Measurements from ENCODE around the gene PRM1. TPM values are rescaled to one million over a fixed set of nuclear protein-coding genes. Genes with fewer than 3 reads are reported as not detected.

The PRM1 gene
- total RNA-seq, 1 experiment from 2014 or later, result not detected

- Histone ChIP-seq H2AFZ (ENCODE audit: low read length) (no peak overlapping the region), H2BK5ac (ENCODE audit: insufficient read length, low read length) (no peak overlapping the region), H3K23ac (ENCODE audit: insufficient read length, low read depth, low read length) (no peak overlapping the region), H3K9ac (ENCODE audit: extremely low read depth, insufficient read length, low read length) (no peak overlapping the region), H3K79me1 (ENCODE audit: insufficient read depth, low read depth, low read length, poor library complexity, severe bottlenecking) (no peaks in the 10 kb centered on the region), H4K91ac (ENCODE audit: insufficient read length, low read depth, low read length) (no peak overlapping the region), H3K4me1 (ENCODE audit: insufficient read depth, low read length) (no peaks in the 10 kb centered on the region), H3K27me3 (ENCODE audit: insufficient read depth, low read length) (no peaks in the 10 kb centered on the region), H3K79me2 (ENCODE audit: insufficient read depth, low read length) (no peaks in the 10 kb centered on the region), H3K4me2 (ENCODE audit: insufficient read depth, insufficient read length, low read length) (no peak overlapping the region), H2BK15ac (ENCODE audit: low read depth, low read length) (no peak overlapping the region), H3K14ac (ENCODE audit: insufficient read depth, low read length) (no peak overlapping the region), H3K18ac (ENCODE audit: insufficient read length, low read depth, low read length) (no peak overlapping the region), H3K4ac (ENCODE audit: low read depth, low read length) (no peak overlapping the region), H3K56ac (ENCODE audit: insufficient read length, low read depth, low read length) (no peak overlapping the region), H2BK120ac (ENCODE audit: low read depth, low read length, poor library complexity, severe bottlenecking) (no peak overlapping the region), H2BK20ac (ENCODE audit: low read depth, low read length, poor library complexity, severe bottlenecking) (no peak overlapping the region), H2BK12ac (ENCODE audit: insufficient read length, low read depth, low read length) (no peak overlapping the region), H3K23me2 (ENCODE audit: insufficient read length, low read depth, low read length, poor library complexity, severe bottlenecking) (no peaks in the 10 kb centered on the region), H4K5ac (ENCODE audit: insufficient read length, low read depth, low read length) (no peak overlapping the region), H4K8ac (replicated peaks; ENCODE audit: insufficient read length, low read depth, low read length) (no peak overlapping the region), H2AK5ac (ENCODE audit: insufficient read length, low read length) (no peak overlapping the region), H3T11ph (ENCODE audit: low read length) (no peak overlapping the region), H3K9me3 (ENCODE audit: control insufficient read depth, low read depth, low read length) (no peaks in the 10 kb centered on the region), H4K20me1 (ENCODE audit: control insufficient read depth, insufficient read depth, insufficient read length) (peaks cover 6% of the 10 kb centered on the region), H3K27ac (ENCODE audit: insufficient read length, low read depth, low read length) (no peak overlapping the region)
- peaks cover 0 to 3% (median 0%) of the 10 kb centered on the region in 3 experiments; a peak in 4 of 7 replicates for H3K36me3 Mint-ChIP-seq (ENCODE audit: insufficient read depth in 1 of 3, low read depth in 3 of 3)
- H3K27ac Mint-ChIP-seq, result no peak overlapping the region
- no peaks in the 10 kb centered on the region for H3K9me3 Mint-ChIP-seq
- H3K4me1 Mint-ChIP-seq, result peaks cover 7 to 8% of the 10 kb centered on the region in 2 experiments; a peak in 2 of 4 replicates
- no peak for DNase-seq
- TF ChIP-seq, protein P1, sequence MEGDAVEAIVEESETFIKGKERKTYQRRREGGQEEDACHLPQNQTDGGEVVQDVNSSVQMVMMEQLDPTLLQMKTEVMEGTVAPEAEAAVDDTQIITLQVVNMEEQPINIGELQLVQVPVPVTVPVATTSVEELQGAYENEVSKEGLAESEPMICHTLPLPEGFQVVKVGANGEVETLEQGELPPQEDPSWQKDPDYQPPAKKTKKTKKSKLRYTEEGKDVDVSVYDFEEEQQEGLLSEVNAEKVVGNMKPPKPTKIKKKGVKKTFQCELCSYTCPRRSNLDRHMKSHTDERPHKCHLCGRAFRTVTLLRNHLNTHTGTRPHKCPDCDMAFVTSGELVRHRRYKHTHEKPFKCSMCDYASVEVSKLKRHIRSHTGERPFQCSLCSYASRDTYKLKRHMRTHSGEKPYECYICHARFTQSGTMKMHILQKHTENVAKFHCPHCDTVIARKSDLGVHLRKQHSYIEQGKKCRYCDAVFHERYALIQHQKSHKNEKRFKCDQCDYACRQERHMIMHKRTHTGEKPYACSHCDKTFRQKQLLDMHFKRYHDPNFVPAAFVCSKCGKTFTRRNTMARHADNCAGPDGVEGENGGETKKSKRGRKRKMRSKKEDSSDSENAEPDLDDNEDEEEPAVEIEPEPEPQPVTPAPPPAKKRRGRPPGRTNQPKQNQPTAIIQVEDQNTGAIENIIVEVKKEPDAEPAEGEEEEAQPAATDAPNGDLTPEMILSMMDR (conservative IDR thresholded peaks at IDR 0.05), result no peak
- H3K4me3 Mint-ChIP-seq, result no peak overlapping the region
- peaks cover 1% of the 10 kb centered on the region; the same call in 1 of the 2 replicates for H3K27me3 Mint-ChIP-seq (ENCODE audit: low read depth)
- no CpG with 5 or more reads among the region's 8 CpGs for WGBS (ENCODE audit: extremely low coverage, insufficient read length, low lambda C conversion rate)
These were observed 33.0 kb downstream of the PRM1 start for GRCh38 chr16:11248133-11248532.

Data from H9 (cell line).